Osteocyte (in vitro differentiated cells): ENCODE data around the gene CNTNAP2. TPM values are rescaled to one million over a fixed set of nuclear protein-coding genes. Genes with fewer than 3 reads are reported as not detected.

Source experiments
- DNase-seq: peaks from one replicate; pipeline ENCODE4 v3.0.0; 2021; ENCODE audit warnings: mixed read lengths; ENCODE audit not compliant: unreplicated experiment; ENCODE audit errors: extremely low spot score
- H3K27ac Mint-ChIP-seq: one replicate; pipeline ENCODE4 v1.8.0; 2021; ENCODE audit warnings: mild to moderate bottlenecking, mixed read lengths; ENCODE audit not compliant: unreplicated experiment
- H3K27me3 Mint-ChIP-seq: one replicate; pipeline ENCODE4 v1.8.0; 2021; ENCODE audit warnings: mixed read lengths; ENCODE audit not compliant: unreplicated experiment
- H3K36me3 Mint-ChIP-seq: one replicate; pipeline ENCODE4 v1.8.0; 2021; ENCODE audit warnings: mixed read lengths; ENCODE audit not compliant: unreplicated experiment
- H3K4me1 Mint-ChIP-seq: one replicate; pipeline ENCODE4 v1.8.0; 2021; ENCODE audit warnings: mixed read lengths; ENCODE audit not compliant: unreplicated experiment
- H3K4me3 Mint-ChIP-seq: one replicate; pipeline ENCODE4 v1.8.0; 2021; ENCODE audit warnings: mild to moderate bottlenecking, moderate library complexity, mixed read lengths; ENCODE audit not compliant: unreplicated experiment
- H3K9me3 Mint-ChIP-seq: one replicate; pipeline ENCODE4 v1.8.0; 2021; ENCODE audit warnings: mixed read lengths; ENCODE audit not compliant: unreplicated experiment
- total RNA-seq: library from RNA; stranded (reverse); gene quantifications from 2 replicates; pipeline ENCODE4 v1.2.1, GENCODE V29; 2021
- TF ChIP-seq, protein P1 (sequence below): fragments of 200-600 bp; sonication (generic); IDR thresholded peaks from 2 replicates; pipeline ENCODE4 v1.5.0; 2021; ENCODE audit warnings: antibody characterized with exemption, mild to moderate bottlenecking, moderate library complexity

CNTNAP2 gene
- total RNA-seq, 1 donor from 2014 or later = 1.4 TPM

DNA sequence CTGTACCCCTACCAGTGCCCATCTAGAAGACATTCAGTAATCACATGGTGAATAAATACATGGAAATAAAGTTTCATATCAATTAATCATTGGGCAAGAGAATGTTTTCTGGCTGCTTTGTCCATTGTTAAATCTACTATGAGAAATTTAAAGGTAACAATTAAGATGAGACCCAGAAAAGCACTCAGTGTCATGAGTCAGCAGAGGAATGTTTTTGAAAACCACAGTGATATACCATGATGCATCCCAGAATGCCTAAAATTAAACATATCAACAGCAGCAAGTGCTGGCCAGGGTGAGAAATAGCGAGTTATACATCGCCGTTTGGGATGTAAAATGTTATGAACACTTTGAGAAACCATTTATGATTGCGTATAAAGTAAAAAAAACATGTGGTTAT, 1648.7 kb downstream of the CNTNAP2 start:
- H3K27me3 Mint-ChIP-seq = peaks cover 5% of the 10 kb centered on the region
- H3K4me3 Mint-ChIP-seq = no peak overlapping the region
- no peaks in the 10 kb centered on the region for H3K9me3 Mint-ChIP-seq
- no peaks in the 10 kb centered on the region for H3K4me1 Mint-ChIP-seq
- H3K27ac Mint-ChIP-seq = no peak overlapping the region
- DNase-seq = no peak
- TF ChIP-seq, protein P1, sequence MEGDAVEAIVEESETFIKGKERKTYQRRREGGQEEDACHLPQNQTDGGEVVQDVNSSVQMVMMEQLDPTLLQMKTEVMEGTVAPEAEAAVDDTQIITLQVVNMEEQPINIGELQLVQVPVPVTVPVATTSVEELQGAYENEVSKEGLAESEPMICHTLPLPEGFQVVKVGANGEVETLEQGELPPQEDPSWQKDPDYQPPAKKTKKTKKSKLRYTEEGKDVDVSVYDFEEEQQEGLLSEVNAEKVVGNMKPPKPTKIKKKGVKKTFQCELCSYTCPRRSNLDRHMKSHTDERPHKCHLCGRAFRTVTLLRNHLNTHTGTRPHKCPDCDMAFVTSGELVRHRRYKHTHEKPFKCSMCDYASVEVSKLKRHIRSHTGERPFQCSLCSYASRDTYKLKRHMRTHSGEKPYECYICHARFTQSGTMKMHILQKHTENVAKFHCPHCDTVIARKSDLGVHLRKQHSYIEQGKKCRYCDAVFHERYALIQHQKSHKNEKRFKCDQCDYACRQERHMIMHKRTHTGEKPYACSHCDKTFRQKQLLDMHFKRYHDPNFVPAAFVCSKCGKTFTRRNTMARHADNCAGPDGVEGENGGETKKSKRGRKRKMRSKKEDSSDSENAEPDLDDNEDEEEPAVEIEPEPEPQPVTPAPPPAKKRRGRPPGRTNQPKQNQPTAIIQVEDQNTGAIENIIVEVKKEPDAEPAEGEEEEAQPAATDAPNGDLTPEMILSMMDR = no peak
- H3K36me3 Mint-ChIP-seq = no peaks in the 10 kb centered on the region

DNA sequence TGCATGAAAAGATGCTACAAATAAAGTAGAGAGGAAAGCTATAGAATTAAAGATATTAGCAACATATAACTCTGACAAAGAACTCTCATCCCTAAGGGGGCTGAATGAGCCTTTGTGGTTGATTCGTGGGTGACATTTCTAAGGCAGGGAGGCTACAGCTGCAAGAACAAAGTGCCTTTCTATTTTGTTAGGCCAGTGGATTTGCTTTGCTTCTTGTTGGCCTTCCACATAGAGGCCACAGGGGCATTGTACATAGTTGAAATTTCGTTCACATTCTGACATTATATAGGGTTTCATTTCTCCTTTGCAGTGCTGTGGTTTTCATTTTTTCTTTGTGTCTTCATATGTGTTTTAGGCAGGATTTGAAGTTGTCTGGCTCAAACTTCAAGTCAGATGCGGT, 1654.7 kb downstream of the CNTNAP2 start:
- no peak overlapping the region for H3K4me3 Mint-ChIP-seq
- no peaks in the 10 kb centered on the region for H3K36me3 Mint-ChIP-seq
- H3K4me1 Mint-ChIP-seq = no peaks in the 10 kb centered on the region

DNA sequence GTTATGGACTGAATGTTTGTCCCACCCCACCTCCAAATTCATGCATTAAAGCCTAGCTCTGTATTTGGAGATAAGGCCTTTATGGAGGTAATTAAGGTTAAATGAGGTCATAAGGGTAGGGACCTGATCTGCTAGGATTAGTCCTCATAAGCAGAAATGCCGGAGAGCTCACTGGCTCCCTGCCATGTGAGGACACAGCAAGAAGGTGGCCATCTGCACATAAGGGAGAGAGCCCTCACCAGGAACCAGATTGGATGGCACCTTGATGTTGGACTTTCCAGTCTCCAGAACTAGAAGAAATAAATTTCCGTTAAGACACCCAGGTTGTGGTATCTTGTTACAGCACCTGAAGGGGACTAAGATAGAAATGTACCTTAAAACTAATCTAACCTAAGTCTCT, 1657.9 kb downstream of the CNTNAP2 start:
- Mint-ChIP-seq H3K4me3 (no peak overlapping the region), H3K9me3 (no peaks in the 10 kb centered on the region), H3K36me3 (no peaks in the 10 kb centered on the region), H3K27ac (no peak overlapping the region), H3K27me3 (no peaks in the 10 kb centered on the region), H3K4me1 (no peaks in the 10 kb centered on the region)
- no peak for DNase-seq
- TF ChIP-seq, protein P1 = no peak

More for the DNA sequence above, 1654.7 kb downstream of the CNTNAP2 start:
- H3K27ac Mint-ChIP-seq = no peak overlapping the region
- DNase-seq = no peak
- no peaks in the 10 kb centered on the region for H3K9me3 Mint-ChIP-seq
- TF ChIP-seq, protein P1 = no peak
- no peaks in the 10 kb centered on the region for H3K27me3 Mint-ChIP-seq

DNA sequence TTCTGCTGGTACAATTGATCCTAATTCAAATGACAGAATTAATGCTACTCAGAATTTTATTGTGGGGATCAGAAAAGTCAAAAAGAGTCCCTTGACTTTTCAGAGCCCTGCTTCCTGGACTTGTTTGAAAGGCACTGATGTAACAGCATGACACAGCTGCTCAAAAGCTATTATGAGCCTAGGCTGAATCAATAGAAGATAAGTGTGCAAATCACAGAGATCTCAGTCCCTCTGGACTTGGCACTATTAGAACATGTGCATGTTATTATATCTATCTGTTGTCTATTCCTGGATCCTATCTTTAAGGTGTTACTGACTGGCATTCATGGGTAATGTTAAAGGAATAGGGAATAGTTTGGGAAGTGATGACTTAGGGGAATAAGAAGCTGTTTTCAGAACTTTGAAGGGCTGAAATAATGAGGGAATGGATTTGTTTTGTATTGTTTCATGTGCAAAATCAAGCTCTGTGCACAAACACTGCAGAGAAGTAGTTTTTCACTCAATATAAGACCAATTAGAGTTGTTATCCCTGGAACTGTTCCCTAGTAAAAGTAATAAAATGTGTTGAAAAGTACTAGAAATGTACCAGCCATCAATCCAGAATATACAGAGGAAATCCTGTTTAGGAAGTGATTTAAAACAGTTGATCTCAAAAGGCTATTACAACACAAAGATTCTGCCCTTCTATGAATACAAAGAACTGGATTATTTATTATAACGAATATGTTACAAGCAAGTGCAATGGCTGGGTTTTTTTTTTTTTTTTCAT, 1659.1 kb downstream of the CNTNAP2 start:
- Mint-ChIP-seq H3K9me3 (no peaks in the 10 kb centered on the region), H3K4me1 (no peaks in the 10 kb centered on the region), H3K36me3 (no peaks in the 10 kb centered on the region), H3K4me3 (no peak overlapping the region), H3K27ac (no peak overlapping the region), H3K27me3 (no peaks in the 10 kb centered on the region)
- no peak for DNase-seq
- TF ChIP-seq, protein P1 = no peak

DNA sequence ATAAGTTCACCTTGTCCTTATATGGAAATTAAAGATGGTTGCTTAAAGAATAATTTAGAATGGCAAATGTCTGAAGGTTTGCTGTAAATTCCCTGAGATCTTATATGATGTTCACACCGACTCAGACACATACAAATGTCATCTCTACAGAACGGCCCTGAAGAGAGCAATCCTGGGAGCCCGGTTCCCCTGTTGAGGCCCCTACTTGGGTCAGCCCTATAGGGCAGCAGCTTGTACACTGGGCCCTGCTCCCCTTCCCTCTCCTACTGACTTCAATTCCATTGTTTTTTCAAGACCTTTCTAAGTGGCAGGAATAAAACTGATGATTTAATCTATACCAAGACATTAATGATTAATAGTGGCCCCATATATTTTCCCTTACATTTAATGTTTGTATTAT, 1660.7 kb downstream of the CNTNAP2 start:
- Mint-ChIP-seq H3K4me3 (no peak overlapping the region), H3K9me3 (no peaks in the 10 kb centered on the region), H3K27me3 (no peaks in the 10 kb centered on the region), H3K36me3 (no peaks in the 10 kb centered on the region), H3K27ac (no peak overlapping the region), H3K4me1 (no peaks in the 10 kb centered on the region)
- TF ChIP-seq, protein P1 = no peak
- DNase-seq = no peak
